Epithelial cell of umbilical artery (primary cell): ENCODE results near the gene NDUFAF5. TPM values are rescaled to one million over a fixed set of nuclear protein-coding genes. Genes with fewer than 3 reads are reported as not detected.

Experiments used
- total RNA-seq: library from RNA; depleted of rRNA; stranded (reverse); fragments of >200 nt; gene quantifications from 2 replicates; pipeline ENCODE4 v1.2.3, GENCODE V29; 2014

Gene NDUFAF5, protein sequence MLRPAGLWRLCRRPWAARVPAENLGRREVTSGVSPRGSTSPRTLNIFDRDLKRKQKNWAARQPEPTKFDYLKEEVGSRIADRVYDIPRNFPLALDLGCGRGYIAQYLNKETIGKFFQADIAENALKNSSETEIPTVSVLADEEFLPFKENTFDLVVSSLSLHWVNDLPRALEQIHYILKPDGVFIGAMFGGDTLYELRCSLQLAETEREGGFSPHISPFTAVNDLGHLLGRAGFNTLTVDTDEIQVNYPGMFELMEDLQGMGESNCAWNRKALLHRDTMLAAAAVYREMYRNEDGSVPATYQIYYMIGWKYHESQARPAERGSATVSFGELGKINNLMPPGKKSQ
- 21.7 and 25.3 TPM in 2 replicates for total RNA-seq

DNA sequence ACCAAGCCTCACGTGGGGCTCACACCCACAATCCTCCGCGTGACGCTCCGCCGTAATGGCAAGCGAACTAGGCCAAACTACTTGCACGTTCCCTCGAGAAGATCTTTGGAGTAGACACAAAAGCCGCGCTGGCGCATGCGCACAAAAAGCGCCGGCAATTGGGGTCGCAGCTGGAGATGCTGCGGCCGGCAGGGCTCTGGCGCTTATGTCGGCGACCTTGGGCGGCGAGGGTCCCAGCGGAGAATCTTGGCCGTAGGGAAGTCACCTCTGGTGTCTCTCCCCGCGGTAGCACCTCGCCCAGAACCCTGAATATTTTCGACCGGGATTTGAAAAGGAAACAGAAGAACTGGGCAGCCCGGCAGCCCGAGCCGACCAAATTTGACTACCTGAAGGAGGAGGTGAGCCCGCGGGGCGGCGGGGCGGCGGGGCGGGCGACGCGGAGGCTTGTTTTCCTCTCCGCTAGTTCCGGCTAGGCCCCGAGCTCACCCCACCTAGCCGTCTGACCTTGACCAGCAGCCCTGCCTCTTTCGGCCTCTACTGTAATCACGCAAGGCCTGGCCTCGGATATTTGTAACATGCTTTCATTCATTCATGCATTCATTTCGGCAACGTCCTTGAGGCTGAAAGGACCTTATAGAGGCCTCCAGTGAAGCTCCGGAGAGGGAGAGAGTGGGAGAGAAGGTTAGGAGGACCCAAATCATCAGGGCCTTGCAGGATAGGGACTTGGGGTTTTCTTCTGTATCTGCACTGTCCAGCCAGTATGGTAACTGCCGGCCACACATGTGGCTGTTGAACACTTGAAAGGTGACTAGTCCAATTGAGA is at the start of gene NDUFAF5, which contains the start of gene ESF1:
NDUFAF5 (plus strand) TSS at position 136 of the 823 bp plus-strand sequence; CDS start at position 177, 41 bp downstream.
ESF1 (minus strand) TSS at position 27 of the 823 bp plus-strand sequence. CDS start 1,779 bp downstream, outside the sequence.

Other genes with a start within 250 kb of the NDUFAF5 start
- 7.8 and 10.9 TPM in 2 replicates for gene TASP1, start 146.1 kb upstream of the NDUFAF5 start, total RNA-seq
- 18.8 and 20.5 TPM in 2 replicates for gene ESF1, start 109 bp upstream of the NDUFAF5 start, total RNA-seq
- not detected in 2 replicates for gene SEL1L2, start 205.6 kb downstream of the NDUFAF5 start, total RNA-seq
- gene MACROD2, start 210.5 kb downstream of the NDUFAF5 start, total RNA-seq: 0.61 and 0.65 TPM in 2 replicates